B cell (primary cell): Measurements from ENCODE around the gene RABEPK.

Source experiments
- CTCF ChIP-seq: fragments of 200-600 bp; IDR thresholded peaks from one replicate; pipeline ENCODE4 v1.8.0; 2022; ENCODE audit warnings: antibody characterized with exemption, mild to moderate bottlenecking
- EZH2 ChIP-seq: IDR thresholded peaks from 2 replicates; pipeline ENCODE4 v1.6.1; 2012; ENCODE audit warnings: borderline replicate concordance, low read depth, mild to moderate bottlenecking, moderate library complexity, low read length; ENCODE audit not compliant: insufficient read depth, poor library complexity, severe bottlenecking

- no peak for TF ChIP-seq EZH2
- TF ChIP-seq CTCF, result no peak
Observed at GRCh38 chr9:125190361-125190801, 10.0 kb upstream of the RABEPK start.
